Measurements from ENCODE around the gene PARP6.
A peak's percentile ranks its signal among the peaks of the same experiment; 100 is the strongest.

PARP6 gene

GRCh38 chr15:72285927-72286516, 13.7 kb upstream of the PARP6 start:
- H3K27me3 ChIP-seq (ENCODE audit: insufficient read depth, low read depth, severe bottlenecking): no peaks in the 10 kb centered on the region
- H3K36me3 ChIP-seq: peaks cover 3% of the 10 kb centered on the region; the same call in 1 of the 2 replicates
- H3K9me3 ChIP-seq (ENCODE audit: severe bottlenecking): no peaks in the 10 kb centered on the region
- TF ChIP-seq CTCF (IDR thresholded peaks at IDR 0.05; ENCODE audit: low read depth, low read length): peak; percentile 72
- no peak overlapping the region for H3K4me3 ChIP-seq (ENCODE audit: low read depth, low read length)
- no peak overlapping the region for H3K27ac ChIP-seq
- peak; percentile 58 for DNase-seq

GRCh38 chr15:72285402-72285801, 13.0 kb upstream of the PARP6 start:
- H3K9me3 ChIP-seq (ENCODE audit: severe bottlenecking): no peaks in the 10 kb centered on the region
- peaks cover 3% of the 10 kb centered on the region; the same call in 1 of the 2 replicates for H3K36me3 ChIP-seq
- peak; percentile 32 for DNase-seq
- no peak overlapping the region for H3K4me3 ChIP-seq (ENCODE audit: low read depth, low read length)
- H3K27ac ChIP-seq: no peak overlapping the region
- no peaks in the 10 kb centered on the region for H3K27me3 ChIP-seq (ENCODE audit: insufficient read depth, low read depth, severe bottlenecking)
- peak; percentile 59 for TF ChIP-seq CTCF (IDR thresholded peaks at IDR 0.05; ENCODE audit: low read depth, low read length)

- Histone ChIP-seq H3K27ac (no peak overlapping the region), H3K27me3 (ENCODE audit: insufficient read depth, low read depth, severe bottlenecking) (no peaks in the 10 kb centered on the region), H3K36me3 (peaks cover 3% of the 10 kb centered on the region; the same call in 1 of the 2 replicates), H3K4me3 (ENCODE audit: low read depth, low read length) (no peak overlapping the region), H3K9me3 (ENCODE audit: severe bottlenecking) (no peaks in the 10 kb centered on the region)
- no peak for DNase-seq
- TF ChIP-seq CTCF (IDR thresholded peaks at IDR 0.05; ENCODE audit: low read depth, low read length): no peak
Measured at GRCh38 chr15:72284781-72285180, 12.4 kb upstream of the PARP6 start.

- Histone ChIP-seq H3K4me3 (ENCODE audit: low read depth, low read length) (no peak overlapping the region), H3K9me3 (ENCODE audit: severe bottlenecking) (no peaks in the 10 kb centered on the region), H3K36me3 (no peaks in the 10 kb centered on the region; the same call in 1 of the 2 replicates), H3K27ac (no peak overlapping the region), H3K27me3 (ENCODE audit: insufficient read depth, low read depth, severe bottlenecking) (no peaks in the 10 kb centered on the region)
- no peak for TF ChIP-seq CTCF (IDR thresholded peaks at IDR 0.05; ENCODE audit: low read depth, low read length)
- no peak for DNase-seq
Measured at GRCh38 chr15:72281713-72282112, 9.4 kb upstream of the PARP6 start.

- Histone ChIP-seq H3K9me3 (ENCODE audit: severe bottlenecking) (no peaks in the 10 kb centered on the region), H3K27me3 (ENCODE audit: insufficient read depth, low read depth, severe bottlenecking) (no peaks in the 10 kb centered on the region), H3K36me3 (no peaks in the 10 kb centered on the region), H3K27ac (no peak overlapping the region), H3K4me3 (ENCODE audit: low read depth, low read length) (no peak overlapping the region)
- no peak for TF ChIP-seq CTCF (IDR thresholded peaks at IDR 0.05; ENCODE audit: low read depth, low read length)
- no peak for DNase-seq
Measured at GRCh38 chr15:72280751-72281150, 8.4 kb upstream of the PARP6 start.

- no peak overlapping the region for H3K4me3 ChIP-seq (ENCODE audit: low read depth, low read length)
Measured at GRCh38 chr15:72278737-72279136, 6.4 kb upstream of the PARP6 start.

More at GRCh38 chr15:72278737-72279136, 6.4 kb upstream of the PARP6 start:
- peak; percentile 30 for DNase-seq
- no peaks in the 10 kb centered on the region for H3K36me3 ChIP-seq
- no peaks in the 10 kb centered on the region for H3K27me3 ChIP-seq (ENCODE audit: insufficient read depth, low read depth, severe bottlenecking)
- H3K9me3 ChIP-seq (ENCODE audit: severe bottlenecking): no peaks in the 10 kb centered on the region
- no peak overlapping the region for H3K27ac ChIP-seq
- no peak for TF ChIP-seq CTCF (IDR thresholded peaks at IDR 0.05; ENCODE audit: low read depth, low read length)
